NCI-H2227 treated with DMSO at 0.1 percent for 48 hours (cell line): Measurements from ENCODE around the gene PARD6B.
"Not testable (repeated sequence)": the region's sequence is repeated elsewhere in the genome, so short reads cannot be mapped to it uniquely, and the experiment has no call there.

ENCODE experiments used
- DNase-seq: peaks from one replicate; lab custom pipeline; 2025; lab: John Stamatoyannopoulos, UW

PARD6B gene

GRCh38 chr20:50799890-50800550 is 68.6 kb downstream of the PARD6B start:
- no peak for DNase-seq

- DNase-seq = not testable (repeated sequence)
These were observed 69.8 kb downstream of the PARD6B start for GRCh38 chr20:50800986-50801746.

- no peak for DNase-seq
These were observed 70.4 kb downstream of the PARD6B start for GRCh38 chr20:50801747-50802125.

- no peak for DNase-seq
These were observed 70.9 kb downstream of the PARD6B start for GRCh38 chr20:50802289-50802688.

GRCh38 chr20:50804437-50805348 is 73.3 kb downstream of the PARD6B start:
- DNase-seq = no peak

- no peak for DNase-seq
These were observed 73.9 kb downstream of the PARD6B start for GRCh38 chr20:50805349-50805684.

GRCh38 chr20:50806126-50806768 is 74.9 kb downstream of the PARD6B start:
- no peak for DNase-seq
